Suprapubic skin (tissue), 4 donors: ENCODE data around the gene CFAP100.

Experiments
- CTCF ChIP-seq, 2 donors: fragments of 200-600 bp in 1 of 2; fragments of 450-650 bp in 1 of 2; sonication (generic) in 1 of 2; IDR thresholded peaks; one replicate each; pipeline ENCODE4 v1.5.1; 2016 to 2019; ENCODE audit warnings: antibody characterized with exemption in 2 of 2, mild to moderate bottlenecking in 1 of 2, moderate library complexity in 1 of 2
- EP300 ChIP-seq: sonication (generic); formaldehyde crosslinking; IDR thresholded peaks from one replicate; pipeline ENCODE4 v1.6.1; 2017; ENCODE audit warnings: antibody characterized with exemption
- POLR2A ChIP-seq, 2 donors: fragments of 450-650 bp; IDR thresholded peaks; one replicate each; pipeline ENCODE4 v1.6.1; 2017; ENCODE audit warnings: antibody characterized with exemption in 2 of 2, mild to moderate bottlenecking in 2 of 2, moderate library complexity in 2 of 2
- POLR2AphosphoS5 ChIP-seq, 3 donors: sonication (generic); formaldehyde crosslinking; IDR thresholded peaks; one replicate each; pipeline ENCODE4 v1.6.1; 2017; ENCODE audit warnings: antibody characterized with exemption in 3 of 3

- TF ChIP-seq CTCF (IDR thresholded peaks at IDR 0.05): no peak
- no peak for TF ChIP-seq POLR2A (IDR thresholded peaks at IDR 0.05)
- TF ChIP-seq POLR2AphosphoS5 (IDR thresholded peaks at IDR 0.05): no peak
- TF ChIP-seq EP300: no peak
Observed at GRCh38 chr3:126412841-126413692, 18.4 kb downstream of the CFAP100 start.
